DOHH2 (cell line): ENCODE results near the gene CAV1.

Source experiments
- H3F3A ChIP-seq: fragments of 200-600 bp; sonication (generic), shearing (Covaris generic); 2 replicates; pipeline ENCODE4 v1.6.0; 2016; ENCODE audit warnings: antibody characterized with exemption, mild to moderate bottlenecking; ENCODE audit not compliant: control insufficient read depth, insufficient read depth
- H3K27ac ChIP-seq: fragments of 200-600 bp; sonication (generic); 2 replicates; pipeline ENCODE4 v1.5.1; 2014; ENCODE audit warnings: low read depth, mild to moderate bottlenecking, low read length, moderate library complexity
- H3K27me3 ChIP-seq: fragments of 200-600 bp; sonication (generic); 2 replicates; pipeline ENCODE4 v1.6.1; 2014; ENCODE audit warnings: mild to moderate bottlenecking, low read length, mixed read lengths; ENCODE audit not compliant: control insufficient read depth
- H3K36me3 ChIP-seq: fragments of 200-600 bp; sonication (generic); 2 replicates; pipeline ENCODE4 v1.6.1; 2014; ENCODE audit warnings: mild to moderate bottlenecking, low read length, moderate library complexity, mixed read lengths; ENCODE audit not compliant: control insufficient read depth
- H3K4me1 ChIP-seq: fragments of 200-600 bp; sonication (generic); 2 replicates; pipeline ENCODE4 v1.6.1; 2014; ENCODE audit warnings: mild to moderate bottlenecking, low read length, mixed read lengths; ENCODE audit not compliant: control insufficient read depth
- H3K4me2 ChIP-seq: fragments of 200-600 bp; sonication (generic); 2 replicates; pipeline ENCODE4 v1.6.0; 2014; ENCODE audit warnings: mild to moderate bottlenecking, low read length, moderate library complexity
- H3K4me3 ChIP-seq: fragments of 200-600 bp; sonication (generic); 2 replicates; pipeline ENCODE4 v1.5.1; 2014; ENCODE audit warnings: mild to moderate bottlenecking, low read length, mixed read lengths
- H3K79me2 ChIP-seq: fragments of 200-600 bp; sonication (generic); 2 replicates; pipeline ENCODE4 v1.6.1; 2014; ENCODE audit warnings: mild to moderate bottlenecking, low read length, mixed read lengths; ENCODE audit not compliant: control insufficient read depth
- H3K9me2 ChIP-seq: fragments of 200-600 bp; sonication (generic); replicated peaks from 2 replicates; pipeline ENCODE4 v1.6.1; 2014; ENCODE audit warnings: mild to moderate bottlenecking, low read length, mixed read lengths; ENCODE audit not compliant: control insufficient read depth
- H3K9me3 ChIP-seq: fragments of 200-600 bp; sonication (generic); 2 replicates; pipeline ENCODE4 v1.6.1; 2014; ENCODE audit warnings: antibody characterized with exemption, low read length, mixed read lengths; ENCODE audit not compliant: control insufficient read depth, insufficient read depth
- H4K20me1 ChIP-seq: fragments of 200-600 bp; sonication (generic); 2 replicates; pipeline ENCODE4 v1.6.0; 2014; ENCODE audit warnings: low read depth, mild to moderate bottlenecking, antibody characterized with exemption, low read length, moderate library complexity; ENCODE audit not compliant: control insufficient read depth, insufficient read depth
- CTCF ChIP-seq: fragments of 200-600 bp; sonication (generic); IDR thresholded peaks from one replicate; pipeline ENCODE4 v1.5.1; 2014; ENCODE audit warnings: antibody characterized with exemption, mild to moderate bottlenecking, low read depth, low read length; ENCODE audit not compliant: poor library complexity, severe bottlenecking
- EZH2phosphoT487 ChIP-seq: fragments of 200-600 bp; sonication (generic); IDR thresholded peaks from 2 replicates; pipeline ENCODE4 v1.6.1; 2017; ENCODE audit warnings: borderline replicate concordance, mild to moderate bottlenecking, antibody characterized with exemption, low read length, moderate library complexity, mixed read lengths

Gene CAV1

GRCh38 chr7:116491887-116492653 is 32.8 kb upstream of the CAV1 start:
- Histone ChIP-seq H3K36me3 (no peaks in the 10 kb centered on the region), H3K27me3 (no peaks in the 10 kb centered on the region), H4K20me1 (no peaks in the 10 kb centered on the region), H3K9me3 (no peaks in the 10 kb centered on the region), H3K4me2 (no peak overlapping the region), H3K9me2 (no peaks in the 10 kb centered on the region), H3K27ac (no peak overlapping the region), H3K4me1 (no peaks in the 10 kb centered on the region), H3F3A (no peaks in the 10 kb centered on the region), H3K4me3 (no peak overlapping the region), H3K79me2 (no peaks in the 10 kb centered on the region)
- no peak for TF ChIP-seq CTCF
- TF ChIP-seq EZH2phosphoT487: no peak

- H3K4me3 ChIP-seq: no peak overlapping the region
- H4K20me1 ChIP-seq: no peaks in the 10 kb centered on the region
- H3K36me3 ChIP-seq: no peaks in the 10 kb centered on the region
- H3F3A ChIP-seq: no peaks in the 10 kb centered on the region
- H3K4me1 ChIP-seq: no peaks in the 10 kb centered on the region
- no peaks in the 10 kb centered on the region for H3K27me3 ChIP-seq
- no peaks in the 10 kb centered on the region for H3K79me2 ChIP-seq
- no peak overlapping the region for H3K27ac ChIP-seq
- H3K9me2 ChIP-seq: no peaks in the 10 kb centered on the region
- no peak overlapping the region for H3K4me2 ChIP-seq
- H3K9me3 ChIP-seq: no peaks in the 10 kb centered on the region
- no peak for TF ChIP-seq EZH2phosphoT487
- TF ChIP-seq CTCF: no peak
Observed at GRCh38 chr7:116492654-116493109, 32.2 kb upstream of the CAV1 start.

GRCh38 chr7:116493449-116493848 is 31.4 kb upstream of the CAV1 start:
- no peaks in the 10 kb centered on the region for H3K9me2 ChIP-seq
- H3K27ac ChIP-seq: no peak overlapping the region
- H3K4me2 ChIP-seq: no peak overlapping the region
- TF ChIP-seq CTCF (no peak), EZH2phosphoT487 (no peak)
- no peaks in the 10 kb centered on the region for H3K27me3 ChIP-seq
- H3F3A ChIP-seq: no peaks in the 10 kb centered on the region
- H4K20me1 ChIP-seq: no peaks in the 10 kb centered on the region
- no peaks in the 10 kb centered on the region for H3K79me2 ChIP-seq
- H3K9me3 ChIP-seq: no peaks in the 10 kb centered on the region
- H3K4me1 ChIP-seq: no peaks in the 10 kb centered on the region
- H3K4me3 ChIP-seq: no peak overlapping the region
- no peaks in the 10 kb centered on the region for H3K36me3 ChIP-seq
